GM21723 (cell line): ENCODE results near the gene APOA4.

Source experiments
- ATAC-seq: cut with Tn5 transposase; IDR thresholded peaks from one replicate; pipeline ENCODE4 v1.9.1; 2021; ENCODE audit warnings: mild to moderate bottlenecking, moderate library complexity; ENCODE audit not compliant: unreplicated experiment

APOA4 gene

DNA sequence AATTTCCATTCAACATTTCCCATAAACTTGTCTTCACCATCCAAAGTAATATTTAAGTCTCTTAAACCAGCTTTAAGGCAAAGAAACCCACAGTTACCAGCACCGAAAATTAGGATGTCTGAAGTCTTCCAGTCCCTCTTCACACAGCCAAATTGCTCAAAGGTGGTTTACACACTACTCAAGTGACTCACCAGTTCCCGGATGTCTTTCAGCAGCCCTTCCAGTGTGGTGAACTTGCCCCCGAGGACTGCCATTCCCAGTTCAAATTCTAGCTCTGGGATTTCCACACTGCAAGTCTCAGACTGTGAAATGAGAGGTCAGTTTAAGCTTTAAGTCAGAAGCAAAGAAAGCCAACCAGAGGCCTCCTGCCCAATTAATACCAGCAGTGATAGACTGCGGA lies 40.4 kb downstream of the APOA4 start:
- no peak for ATAC-seq

DNA sequence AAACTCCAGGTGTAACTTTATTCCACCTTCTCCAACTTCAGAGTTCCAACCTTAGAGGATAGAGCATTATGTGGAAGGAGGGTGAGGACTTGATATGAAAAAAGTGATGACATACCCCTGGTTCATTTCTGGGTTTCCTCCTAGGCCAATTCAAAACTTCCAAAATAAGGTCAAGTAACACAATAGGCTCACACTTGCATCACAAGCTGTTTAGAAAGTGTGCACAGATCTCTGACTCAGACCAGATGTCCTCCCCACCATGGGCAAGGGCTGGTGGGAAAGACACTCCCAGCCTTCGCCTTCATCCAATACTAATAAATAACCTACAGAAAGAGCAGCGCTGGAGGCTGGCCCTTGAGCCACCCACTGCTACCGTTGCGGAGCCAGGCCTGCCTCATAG lies 44.5 kb downstream of the APOA4 start:
- ATAC-seq: no peak

DNA sequence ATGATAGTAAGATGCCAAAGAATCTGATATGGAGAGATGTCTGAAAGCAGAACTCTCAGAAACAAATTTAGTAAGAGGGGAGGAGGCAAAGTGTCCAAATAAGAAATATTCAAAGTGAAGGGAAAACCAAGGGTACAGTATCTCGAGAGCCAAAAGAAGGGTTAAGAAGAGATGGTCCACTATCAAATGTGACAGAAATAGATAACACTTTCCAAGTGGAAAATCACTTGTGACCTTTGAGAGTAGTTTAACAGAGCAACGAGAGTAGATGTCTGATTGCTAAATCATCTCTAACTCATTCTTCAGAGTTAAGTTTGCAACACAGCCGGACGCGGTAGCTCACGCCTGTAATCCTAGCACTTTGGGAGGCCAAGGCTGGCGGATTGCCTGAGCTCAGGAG lies 46.0 kb downstream of the APOA4 start:
- ATAC-seq: no peak

DNA sequence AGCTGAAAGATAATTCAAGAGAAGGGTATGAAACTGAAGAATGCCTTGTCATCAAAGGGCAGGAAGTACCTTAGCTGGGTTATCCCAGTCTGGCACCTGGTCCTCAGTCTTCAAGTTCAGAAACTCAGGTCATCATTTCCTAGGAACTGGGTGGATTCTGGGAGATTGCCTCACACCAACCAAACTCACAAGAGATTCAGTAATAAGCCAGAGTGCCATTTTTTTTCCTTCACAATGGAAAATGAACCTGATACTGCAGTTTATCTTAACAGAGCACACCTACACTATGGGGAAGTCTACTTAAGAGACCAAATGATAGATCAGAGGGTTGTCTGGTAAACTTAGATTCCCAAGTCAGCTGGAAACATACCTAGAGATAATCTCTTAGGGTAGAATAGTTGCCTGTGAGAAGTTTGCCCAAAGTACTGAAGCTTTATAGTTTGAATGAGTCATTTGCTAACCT lies 46.6 kb downstream of the APOA4 start:
- ATAC-seq: no peak

DNA sequence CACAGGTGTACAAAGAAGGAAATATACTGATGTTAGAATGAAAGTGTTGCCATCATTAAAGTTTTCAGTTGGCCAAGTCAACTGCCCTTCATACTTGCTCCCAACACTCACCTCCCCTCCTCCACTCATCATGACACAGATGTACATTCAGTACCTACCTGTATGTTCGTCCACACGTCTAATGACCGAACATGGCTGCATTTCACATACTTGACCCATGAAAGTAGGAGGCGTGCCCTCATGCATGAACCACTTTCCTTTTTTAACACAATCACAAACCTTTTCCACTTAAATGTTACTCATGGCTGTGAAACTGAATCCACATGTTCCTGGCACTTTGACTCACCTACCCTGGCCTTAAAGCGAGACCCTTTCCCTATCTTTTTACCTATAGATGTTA lies 47.1 kb downstream of the APOA4 start:
- no peak for ATAC-seq

DNA sequence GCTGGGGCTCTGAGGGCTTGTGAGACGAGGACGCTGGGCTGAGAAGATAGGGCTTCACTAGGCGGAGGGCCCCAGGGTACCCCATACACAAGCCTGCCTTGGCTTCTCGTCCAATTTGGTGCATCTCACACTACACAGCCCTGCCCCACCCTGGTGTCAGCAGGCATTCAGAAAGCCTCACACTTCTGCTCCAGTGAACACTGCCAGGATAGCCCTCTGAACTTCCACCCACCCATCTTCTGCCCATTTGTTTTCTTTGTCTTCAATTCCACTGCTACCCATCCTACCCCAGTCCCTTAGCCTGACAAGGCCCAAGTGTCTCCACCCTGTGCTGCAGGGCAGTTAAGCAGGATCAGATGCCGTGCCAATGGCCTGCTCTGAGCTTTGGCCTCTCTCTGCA lies 48.4 kb downstream of the APOA4 start:
- ATAC-seq: no peak

DNA sequence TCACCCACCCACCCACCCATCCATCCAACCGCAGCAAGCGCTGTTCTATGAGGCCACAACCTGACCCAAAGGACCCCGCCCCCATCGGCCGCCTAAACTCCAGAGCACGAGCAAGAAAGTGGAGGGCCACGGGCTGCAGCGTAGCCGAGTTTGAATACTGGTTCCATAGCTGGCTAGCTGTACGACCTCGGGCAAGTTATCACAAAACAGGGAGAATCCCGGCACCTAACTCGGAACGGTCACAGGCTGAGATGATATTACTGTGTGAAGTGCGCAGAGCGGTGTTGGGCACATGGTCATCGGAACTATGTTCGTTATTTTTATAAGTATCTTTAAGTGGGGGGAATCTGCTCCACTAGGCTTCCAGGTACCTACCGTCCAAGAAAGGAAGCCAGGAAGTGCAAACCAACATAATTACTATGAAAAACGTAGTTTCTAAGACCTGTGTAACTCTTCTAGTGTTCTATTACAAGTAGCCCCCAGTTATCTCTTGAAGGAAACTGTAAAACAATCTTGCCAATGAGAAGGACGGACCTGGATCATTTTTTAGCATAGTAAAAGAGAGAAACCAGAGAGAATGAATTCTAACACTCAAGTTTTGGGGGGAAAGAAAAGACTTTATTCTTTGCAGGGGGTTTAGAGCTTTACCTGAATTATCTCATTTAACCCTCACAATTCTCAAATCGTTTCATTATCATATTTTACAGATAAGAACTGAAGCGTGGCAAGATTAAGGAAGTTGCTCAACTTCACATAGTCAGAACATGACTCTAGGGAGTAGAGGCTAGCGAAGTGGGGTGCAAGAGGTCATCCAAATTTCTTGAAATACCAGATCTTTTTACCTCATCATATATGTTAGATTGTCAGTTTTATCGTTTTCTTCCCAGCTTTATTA lies 49.7 kb downstream of the APOA4 start:
- ATAC-seq: peak; percentile 52

DNA sequence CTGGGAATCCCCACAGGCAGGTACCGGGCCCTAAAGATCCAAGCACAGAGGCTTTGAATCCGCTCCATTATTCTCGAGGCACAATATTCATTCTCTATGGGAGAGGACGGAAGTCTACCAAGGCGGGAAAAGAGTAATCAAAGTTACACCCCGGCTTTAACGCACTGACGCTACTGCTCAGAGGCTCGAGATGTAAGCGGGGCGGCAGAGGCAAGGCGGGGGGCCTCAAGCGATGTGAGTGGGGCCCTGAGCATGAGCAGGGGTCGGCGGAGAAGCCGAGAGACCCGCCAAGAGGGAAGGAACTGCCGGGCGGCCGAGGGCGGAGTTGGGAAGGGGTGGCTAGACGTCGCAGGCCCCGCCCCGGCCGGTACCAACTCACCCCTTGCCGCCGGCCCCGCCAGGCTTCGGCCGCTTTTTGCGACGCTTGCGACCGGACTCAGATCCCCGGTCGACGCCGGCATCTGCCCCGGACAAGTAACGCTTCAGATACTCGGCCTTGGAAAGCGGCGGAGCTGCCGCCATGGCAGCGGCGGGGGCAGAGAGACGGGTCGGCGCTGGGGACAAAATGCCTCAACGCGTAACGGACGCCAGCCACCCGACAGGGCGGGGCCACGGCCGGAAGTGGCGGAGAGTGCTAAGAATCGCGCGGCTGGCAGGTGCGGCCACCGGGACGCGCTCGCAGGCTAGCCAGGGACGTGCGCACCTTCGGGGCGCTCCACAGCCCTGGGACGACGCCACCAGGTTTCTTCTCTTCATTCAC lies 50.5 kb downstream of the APOA4 start, which contains the start of gene BUD13:
TSS of gene BUD13 (minus strand) at position 545 of the 760 bp plus-strand sequence. CDS start at position 522, 23 bp downstream.
- ATAC-seq: peak; percentile 89

DNA sequence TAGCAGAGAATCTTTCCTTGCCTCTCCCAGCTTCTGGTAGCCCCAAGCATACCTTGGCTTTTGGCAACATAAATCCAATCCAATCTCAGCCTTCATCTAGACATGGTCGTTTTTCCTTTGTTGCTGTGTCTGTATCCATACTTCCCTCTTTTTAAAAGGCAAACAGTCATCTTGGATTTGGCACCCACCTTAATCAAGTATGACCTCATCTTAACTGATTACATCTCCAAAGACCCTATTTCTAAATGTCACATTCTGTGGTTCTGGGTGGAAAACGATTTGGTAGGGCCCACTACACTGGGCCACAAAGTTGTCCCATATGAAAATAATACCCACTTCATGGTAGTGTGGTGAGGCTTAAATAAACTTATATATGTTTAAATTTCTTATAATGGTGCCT lies 51.2 kb downstream of the APOA4 start:
- ATAC-seq: no peak
